CD4-positive, alpha-beta T cell (primary cell): ENCODE measurements around the gene SAMD14. TPM values are rescaled to one million over a fixed set of nuclear protein-coding genes. Genes with fewer than 3 reads are reported as not detected.

Experiments used
- ATAC-seq: fragments of 200-7000 bp; cut with Tn5 transposase; one replicate; pipeline ENCODE4 v1.10.0; 2022; ENCODE audit warnings: mild to moderate bottlenecking; ENCODE audit not compliant: poor library complexity
- CTCF ChIA-PET: fragments of 350-600 bp; sonication (Branson Sonifier 250); formaldehyde crosslinking; loops from one replicate; lab custom pipeline; 2021; ENCODE audit warnings: antibody characterized with exemption, inconsistent platforms; lab: Charles Lee
- POLR2A ChIA-PET: fragments of 350-600 bp; sonication (Branson Sonifier 250); formaldehyde crosslinking; loops from one replicate; lab custom pipeline; 2021; ENCODE audit warnings: antibody characterized with exemption, inconsistent platforms; lab: Charles Lee
- DNase-seq, 14 experiments: peaks; one replicate each; pipeline ENCODE4 v3.0.0-alpha.2; 2013 to 2020; ENCODE audit warnings: mixed read lengths in 2 of 14
- H3K27ac ChIP-seq, 2 donors: one replicate each; pipeline versions ENCODE4 v1.5.1 to v1.7.0; 2013; ENCODE audit warnings: low read length in 2 of 2, low read depth in 1 of 2, mild to moderate bottlenecking in 1 of 2
- H3K27me3 ChIP-seq, 2 experiments: 1 replicate in 1 of 2; 2 replicates in 1 of 2; pipeline versions ENCODE4 v1.6.1 to v1.7.0; 2013; ENCODE audit warnings: low read length in 2 of 2, control low read depth in 1 of 2, mild to moderate bottlenecking in 1 of 2, moderate library complexity in 1 of 2; ENCODE audit not compliant: insufficient read depth in 2 of 2, control insufficient read depth in 1 of 2
- H3K36me3 ChIP-seq: one replicate; pipeline ENCODE4 v1.6.1; 2013; ENCODE audit warnings: low read length, control low read depth; ENCODE audit not compliant: insufficient read depth
- H3K4me1 ChIP-seq: one replicate; pipeline ENCODE4 v1.6.1; 2013; ENCODE audit warnings: low read length, control low read depth; ENCODE audit not compliant: insufficient read depth
- H3K4me3 ChIP-seq: one replicate; pipeline ENCODE4 v1.5.1; 2013; ENCODE audit warnings: mild to moderate bottlenecking, low read length, moderate library complexity
- H3K9me3 ChIP-seq, 2 experiments: 1 replicate in 1 of 2; 2 replicates in 1 of 2; pipeline versions ENCODE4 v1.6.1 to v1.7.0; 2013; ENCODE audit warnings: low read length in 2 of 2, mild to moderate bottlenecking in 2 of 2, control low read depth in 1 of 2, moderate library complexity in 1 of 2; ENCODE audit not compliant: control insufficient read depth in 1 of 2, insufficient read depth in 1 of 2
- H3K27ac Mint-ChIP-seq: one replicate; pipeline ENCODE4 v1.8.0; 2020; ENCODE audit warnings: mixed read lengths
- H3K27me3 Mint-ChIP-seq: one replicate; pipeline ENCODE4 v1.8.0; 2021; ENCODE audit warnings: mixed read lengths
- H3K36me3 Mint-ChIP-seq: one replicate; pipeline ENCODE4 v1.8.0; 2021; ENCODE audit warnings: low read depth, mixed read lengths
- H3K4me1 Mint-ChIP-seq: one replicate; pipeline ENCODE4 v1.8.0; 2021; ENCODE audit warnings: low read depth, mixed read lengths
- H3K4me3 Mint-ChIP-seq: one replicate; pipeline ENCODE4 v1.8.0; 2020; ENCODE audit warnings: mild to moderate bottlenecking, mixed read lengths
- H3K9me3 Mint-ChIP-seq: one replicate; pipeline ENCODE4 v1.8.0; 2020; ENCODE audit warnings: mixed read lengths
- CTCF ChIP-seq: fragments of 200-600 bp; IDR thresholded peaks from one replicate; pipeline ENCODE4 v1.8.0; 2022; ENCODE audit warnings: antibody characterized with exemption, mild to moderate bottlenecking
- intact Hi-C, 2 experiments: fragments of 100-400 bp; cut with DNase I in 1 of 2; cut with micrococcal nuclease in 1 of 2; formaldehyde crosslinking; loops; one replicate each; pipeline versions ENCODE4 v1.15.1 to v1.9.0; 2023 to 2025; cut with DNase I, micrococcal nuclease
- total RNA-seq, 174 experiments: library from RNA in 2 of 174; stranded (reverse) in 2 of 174; gene quantifications; one replicate each; pipeline ENCODE4 v1.2.3 and lab custom pipeline; 2021 to 2026

SAMD14 gene
- total RNA-seq, 2 experiments from 2014 or later = 0.33 to 0.53 TPM

GRCh38 chr17:50148226-50149090 is 18.5 kb upstream of the SAMD14 start:
- Histone ChIP-seq H3K4me3 (peak overlapping the region; percentile 86), H3K27ac (peak overlapping the region; percentile 70 to 71), H3K4me1 (peaks cover 77% of the 10 kb centered on the region), H3K9me3 (no peaks in the 10 kb centered on the region), H3K36me3 (peaks cover 34% of the 10 kb centered on the region), H3K27me3 (no peaks in the 10 kb centered on the region)
- Mint-ChIP-seq H3K36me3 (peaks cover 47% of the 10 kb centered on the region), H3K4me3 (peak overlapping the region; percentile 96), H3K27me3 (no peaks in the 10 kb centered on the region), H3K4me1 (peaks cover 66% of the 10 kb centered on the region), H3K27ac (peak overlapping the region; percentile 85), H3K9me3 (no peaks in the 10 kb centered on the region)
- TF ChIP-seq CTCF = no peak
- DNase-seq (peak; percentile 38 to 85 (median 64)), ATAC-seq (peak; percentile 34)
- intact Hi-C loops = no loop called here
- ChIA-PET CTCF (interaction anchor here (1.2 kb wide), 1 partner anchor 52 kb away, joined by 3 read pairs; no protein-coding TSS in a partner anchor), POLR2A (interaction anchor here (0.6 to 3.4 kb wide), 6 partner anchors 9 to 297 kb away, joined by 3 to 21 read pairs (median 3); no protein-coding TSS in a partner anchor)

GRCh38 chr17:50147841-50148225 is 17.9 kb upstream of the SAMD14 start:
- DNase-seq = peak in 1 of 14 experiments; percentile 25
- no peak for TF ChIP-seq CTCF
- no peaks in the 10 kb centered on the region for H3K27me3 ChIP-seq
- CTCF ChIA-PET = interaction anchor here (1.2 to 1.8 kb wide), 2 partner anchors 52 to 53 kb away, joined by 3 to 6 read pairs; no protein-coding TSS in a partner anchor
- H3K36me3 Mint-ChIP-seq = peaks cover 53% of the 10 kb centered on the region
- peak overlapping the region; percentile 96 for H3K4me3 Mint-ChIP-seq
- H3K4me1 Mint-ChIP-seq = peaks cover 72% of the 10 kb centered on the region
- no peaks in the 10 kb centered on the region for H3K9me3 Mint-ChIP-seq
- intact Hi-C loops = no loop called here
- peak overlapping the region; percentile 85 for H3K27ac Mint-ChIP-seq
- H3K27me3 Mint-ChIP-seq = no peaks in the 10 kb centered on the region
- no peak for ATAC-seq
- H3K9me3 ChIP-seq = no peaks in the 10 kb centered on the region
- POLR2A ChIA-PET = interaction anchor here (0.6 to 3.4 kb wide), 4 partner anchors 8 to 54 kb away, joined by 3 to 21 read pairs (median 4); no protein-coding TSS in a partner anchor
- peak overlapping the region; percentile 86 for H3K4me3 ChIP-seq
- peaks cover 38% of the 10 kb centered on the region for H3K36me3 ChIP-seq
- peaks cover 82% of the 10 kb centered on the region for H3K4me1 ChIP-seq
- H3K27ac ChIP-seq = peak overlapping the region; percentile 70 to 71

GRCh38 chr17:50146927-50147665 is 17.1 kb upstream of the SAMD14 start:
- TF ChIP-seq CTCF = no peak
- H3K27ac ChIP-seq = peak overlapping the region; percentile 70 to 71
- no peaks in the 10 kb centered on the region for H3K9me3 ChIP-seq
- Mint-ChIP-seq H3K4me1 (peaks cover 73% of the 10 kb centered on the region), H3K36me3 (peaks cover 61% of the 10 kb centered on the region), H3K4me3 (peak overlapping the region; percentile 96), H3K27me3 (no peaks in the 10 kb centered on the region), H3K27ac (peak overlapping the region; percentile 85), H3K9me3 (no peaks in the 10 kb centered on the region)
- H3K36me3 ChIP-seq = peaks cover 43% of the 10 kb centered on the region
- ChIA-PET CTCF (interaction anchor here (1.4 to 2.3 kb wide), 3 partner anchors 15 to 53 kb away, joined by 5 to 6 read pairs (median 5); no protein-coding TSS in a partner anchor), POLR2A (interaction anchor here (1.1 to 1.4 kb wide), 2 partner anchors 15 kb away, joined by 3 read pairs; no protein-coding TSS in a partner anchor)
- peak overlapping the region; percentile 86 for H3K4me3 ChIP-seq
- ATAC-seq (no peak), DNase-seq (peak in 3 of 14 experiments; percentile 46 to 53 (median 48))
- H3K27me3 ChIP-seq = no peaks in the 10 kb centered on the region
- H3K4me1 ChIP-seq = peaks cover 82% of the 10 kb centered on the region
- intact Hi-C loops = no loop called here
